ENCODE measurements around the gene DPH6.

DPH6 gene

DNA sequence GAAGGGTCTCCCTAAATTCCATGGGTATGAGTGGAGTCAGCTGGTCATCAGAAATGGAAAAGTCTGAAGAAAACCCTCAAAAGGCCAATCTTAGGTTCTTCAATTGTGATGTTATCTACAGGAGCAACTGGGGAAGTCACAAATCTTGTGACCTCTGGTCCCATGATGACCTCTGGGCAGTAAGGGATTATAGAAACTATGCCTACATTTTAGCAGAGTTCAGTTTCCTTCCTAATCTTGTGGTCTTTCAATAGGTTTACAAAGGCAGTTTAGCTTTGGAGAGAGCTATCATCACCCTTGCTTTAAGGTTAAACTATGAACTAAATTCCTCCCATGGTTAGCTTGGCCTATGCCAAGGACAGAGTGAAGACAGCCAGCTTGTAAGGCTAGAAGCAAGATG lies 225.1 kb downstream of the DPH6 start:
- no peak for FAIRE-seq
- TF ChIP-seq TAF1 (IDR thresholded peaks at IDR 0.05; ENCODE audit: borderline replicate concordance, low read depth, low read length) (no peak), POLR2AphosphoS5 (IDR thresholded peaks at IDR 0.05; ENCODE audit: low read depth, low read length) (no peak), POLR2A (IDR thresholded peaks at IDR 0.05; ENCODE audit: low read depth, low read length) (no peak)
- no peak for DNase-seq (ENCODE audit: insufficient read length)

Data from GM12892 (cell line).